HepG2 (cell line): ENCODE data around the gene ESRRB. TPM values are rescaled to one million over a fixed set of nuclear protein-coding genes. Genes with fewer than 3 reads are reported as not detected.

Experiments
- ATAC-seq: fragments of 200-7000 bp; cut with Tn5 transposase; 3 replicates; pipeline ENCODE4 v1.9.1; 2020; ENCODE audit warnings: mild to moderate bottlenecking, moderate library complexity
- BruUV-seq: library from RNA; stranded (reverse); fragments of 400-500 nt; replicated peaks from 2 replicates; lab custom pipeline; 2021; lab: Mats Ljungman, UMichigan
- CTCF ChIA-PET: fragments of 300-600 bp; formaldehyde crosslinking; extraction: SDS; loops from one replicate; lab custom pipeline; 2021; ENCODE audit warnings: low total read pairs, inconsistent platforms, low intra/inter-chr PET ratio; lab: Yijun Ruan, JAX
- POLR2A ChIA-PET: fragments of 350-600 bp; sonication (Branson Sonifier 250); formaldehyde crosslinking; loops from one replicate; lab custom pipeline; 2020; ENCODE audit warnings: antibody characterized with exemption, inconsistent platforms; lab: Yijun Ruan, JAX
- DNase-seq: peaks from one replicate; pipeline ENCODE4 v3.0.0-alpha.2; 2015; ENCODE audit warnings: low spot score
- FAIRE-seq: peaks from 3 replicates; lab custom pipeline; 2011; peaks lifted over from hg19 to GRCh38; lab: Jason Lieb, UNC
- H2AFZ ChIP-seq: one replicate; pipeline ENCODE4 v1.6.1; 2011; ENCODE audit warnings: low read length, inconsistent platforms
- H3K27ac ChIP-seq: fragments of 300-600 bp; 3 replicates; pipeline ENCODE4 v1.8.0; 2011; ENCODE audit warnings: mixed run types, mild to moderate bottlenecking, mixed read lengths, low read length, inconsistent platforms; ENCODE audit not compliant: insufficient read depth; ENCODE audit errors: extremely low read length
- H3K27me3 ChIP-seq, 2 experiments: fragments of 200-600 bp in 1 of 2; 2 replicates in 1 of 2; 3 replicates in 1 of 2; pipeline versions ENCODE4 v1.6.0 to v1.8.0; 2011; ENCODE audit warnings: low read length in 2 of 2, mild to moderate bottlenecking in 2 of 2, moderate library complexity in 2 of 2, inconsistent platforms in 1 of 2; ENCODE audit not compliant: insufficient read depth in 2 of 2, control insufficient read depth in 1 of 2
- H3K36me3 ChIP-seq, 2 experiments: fragments of 200-600 bp in 1 of 2; replicated peaks in 1 of 2; 2 replicates in 1 of 2; 3 replicates in 1 of 2; pipeline versions ENCODE4 v1.5.1 to v1.8.0; 2011; ENCODE audit warnings: low read length in 2 of 2, inconsistent platforms in 1 of 2; ENCODE audit not compliant: insufficient read depth in 2 of 2, control insufficient read depth in 1 of 2
- H3K4me1 ChIP-seq: 2 replicates; pipeline ENCODE4 v1.5.1; 2012; ENCODE audit warnings: low read length, inconsistent platforms; ENCODE audit not compliant: insufficient read depth
- H3K4me2 ChIP-seq: 2 replicates; pipeline ENCODE4 v1.6.0; 2011; ENCODE audit warnings: low read depth, low read length, inconsistent platforms
- H3K4me3 ChIP-seq, 3 experiments: fragments of 200-600 bp in 1 of 3; sonication (generic), shearing (Covaris generic) in 1 of 3; replicated peaks in 1 of 3; 2 replicates each; pipeline ENCODE4 v1.5.1; 2011 to 2016; ENCODE audit warnings: low read length in 3 of 3, inconsistent platforms in 2 of 3, low read depth in 2 of 3, mild to moderate bottlenecking in 2 of 3, control low read depth in 1 of 3, mixed read lengths in 1 of 3; ENCODE audit not compliant: insufficient read depth in 1 of 3
- H3K79me2 ChIP-seq: one replicate; pipeline ENCODE4 v1.6.1; 2011; ENCODE audit warnings: low read length, inconsistent platforms; ENCODE audit not compliant: insufficient read depth
- H3K9ac ChIP-seq: 2 replicates; pipeline ENCODE4 v1.6.0; 2011; ENCODE audit warnings: mild to moderate bottlenecking, low read depth, low read length, inconsistent platforms; ENCODE audit not compliant: insufficient read depth
- H3K9me3 ChIP-seq: 2 replicates; pipeline ENCODE4 v1.5.1; 2012; ENCODE audit warnings: mild to moderate bottlenecking, low read length
- H4K20me1 ChIP-seq: 2 replicates; pipeline ENCODE4 v1.6.0; 2011; ENCODE audit warnings: inconsistent platforms, mild to moderate bottlenecking, low read length, moderate library complexity; ENCODE audit not compliant: insufficient read depth
- ETV6 ChIP-seq: sonication (generic); formaldehyde crosslinking; conservative IDR thresholded peaks from 2 replicates; pipeline ENCODE4 v1.4.0; 2020; ENCODE audit warnings: missing genetic modification reagents
- HDAC1 ChIP-seq: sonication (generic); formaldehyde crosslinking; IDR thresholded peaks from 2 replicates; pipeline ENCODE4 v1.5.1; 2020; ENCODE audit warnings: mild to moderate bottlenecking, missing genetic modification reagents
- KDM5B ChIP-seq: sonication (generic); formaldehyde crosslinking; IDR thresholded peaks from 2 replicates; pipeline ENCODE4 v1.4.0; 2020; ENCODE audit warnings: missing genetic modification reagents, mild to moderate bottlenecking, borderline replicate concordance
- NFE2L2 ChIP-seq: fragments of 150-350 bp; IDR thresholded peaks from 2 replicates; pipeline ENCODE4 v1.6.1; 2014; ENCODE audit warnings: low read length
- NFIC ChIP-seq: IDR thresholded peaks from 2 replicates; pipeline ENCODE4 v1.6.1; 2012; ENCODE audit warnings: mild to moderate bottlenecking, low read length, inconsistent platforms
- NFYC ChIP-seq: IDR thresholded peaks from 2 replicates; pipeline ENCODE4 v1.6.1; 2016; ENCODE audit warnings: missing genetic modification reagents, missing compliant biosample characterization
- NR0B2 ChIP-seq: sonication (generic); formaldehyde crosslinking; IDR thresholded peaks from 2 replicates; pipeline ENCODE4 v1.4.0; 2020; ENCODE audit warnings: mild to moderate bottlenecking, missing genetic modification reagents
- PTBP1 ChIP-seq: fragments of 200-400 bp; formaldehyde crosslinking; IDR thresholded peaks from 2 replicates; pipeline ENCODE4 v1.6.1; 2018; ENCODE audit warnings: low read length, low read depth; ENCODE audit not compliant: poor library complexity, severe bottlenecking
- ZNF121 ChIP-seq: sonication (generic); formaldehyde crosslinking; IDR thresholded peaks from 2 replicates; pipeline ENCODE4 v1.5.0; 2020; ENCODE audit warnings: mild to moderate bottlenecking, missing genetic modification reagents
- ZNF160 ChIP-seq: sonication (generic); formaldehyde crosslinking; IDR thresholded peaks from 2 replicates; pipeline ENCODE4 v1.8.0; 2022; ENCODE audit warnings: mild to moderate bottlenecking, inconsistent platforms, missing genetic modification reagents
- ZNF225 ChIP-seq: sonication (generic); formaldehyde crosslinking; IDR thresholded peaks from 2 replicates; pipeline ENCODE4 v1.4.0; 2020; ENCODE audit warnings: mild to moderate bottlenecking, missing genetic modification reagents
- ZNF740 ChIP-seq: sonication (generic); formaldehyde crosslinking; IDR thresholded peaks from 2 replicates; pipeline ENCODE4 v1.4.0; 2020; ENCODE audit warnings: missing genetic modification reagents
- ZNF777 ChIP-seq: sonication (generic); formaldehyde crosslinking; IDR thresholded peaks from 2 replicates; pipeline ENCODE4 v1.4.0; 2020; ENCODE audit warnings: missing genetic modification reagents
- WGBS: methylation state at CpG from one replicate; pipeline ENCODE4 v1.1.6; 2017; ENCODE audit warnings: low lambda C conversion rate; 5-methylcytosine and 5-hydroxymethylcytosine counted together
- in situ Hi-C: cut with HindIII; loops from 2 replicates; pipeline ENCODE4 v1.10.0; 2017; ENCODE audit warnings: low pct_unique_long_range_greater_than_20kb; ENCODE audit not compliant: extremely low pct_ligation_motif_present
- intact Hi-C: fragments of 100-400 bp; cut with micrococcal nuclease; formaldehyde crosslinking; loops from one replicate; pipeline ENCODE4 v1.10.0; 2022; ENCODE audit not compliant: unreplicated experiment
- polyA plus RNA-seq, 8 experiments: library from polyadenylated mRNA; depleted of rRNA in 3 of 8; stranded (reverse) in 7 of 8; unstranded in 1 of 8; fragments of >200 nt; fragmentation: Illumina TruSeq in 4 of 8; extraction: Trizol in 4 of 8; gene quantifications; 2 replicates each; pipeline versions ENCODE4 v1.2.1 to v1.2.3, GENCODE V29; 2011 to 2016; ENCODE audit warnings: low read depth in 4 of 8, missing spikeins in 1 of 8, mixed read lengths in 1 of 8; ENCODE audit not compliant: insufficient read depth in 1 of 8
- total RNA-seq, 5 experiments: library from RNA; depleted of rRNA; stranded (reverse); fragments of >200 nt; fragmentation: Illumina TruSeq; extraction: Trizol; gene quantifications; 2 replicates each; pipeline ENCODE4 v1.2.3, GENCODE V29; 2016; ENCODE audit warnings: low read depth in 1 of 5
- TF ChIP-seq, protein P1 (sequence below): sonication (generic); formaldehyde crosslinking; conservative IDR thresholded peaks from 2 replicates; pipeline ENCODE4 v1.5.0; 2020; ENCODE audit warnings: missing genetic modification reagents

Gene ESRRB
- total and polyA plus RNA-seq, 2 of the 13 experiments (the other 11 are each of a cell fraction or from before 2014, with no cell fraction given), result 0.04 to 0.33 TPM

GRCh38 chr14:76486251-76486743 lies 110.4 kb downstream of the ESRRB start:
- FAIRE-seq (no peak), DNase-seq (no peak)
- in situ Hi-C loops (no loop called here), intact Hi-C loops (no loop called here)
- no peaks in the 10 kb centered on the region for H3K9me3 ChIP-seq
- H3K9ac ChIP-seq, result no peak overlapping the region
- no peak overlapping the region for H3K27ac ChIP-seq
- BruUV-seq, result no TSS peak
- TF ChIP-seq ZNF225 (CRISPR knock-in tag) (no peak), NFYC (no peak), NFE2L2 (no peak), PTBP1 (no peak), ZNF777 (CRISPR knock-in tag) (no peak), ZNF740 (CRISPR knock-in tag) (no peak), ZNF160 (no peak), KDM5B (CRISPR knock-in tag) (no peak), HDAC1 (CRISPR knock-in tag) (no peak)
- TF ChIP-seq, all 625 proteins: peak for 0
- Histone ChIP-seq H3K4me3 (no peak overlapping the region), H2AFZ (no peak overlapping the region), H4K20me1 (no peaks in the 10 kb centered on the region), H3K4me1 (no peaks in the 10 kb centered on the region), H3K27me3 (peaks cover 0 to 1% of the 10 kb centered on the region in 2 experiments; a peak in 3 of 5 replicates), H3K36me3 (no peaks in the 10 kb centered on the region), H3K4me2 (no peak overlapping the region), H3K79me2 (no peaks in the 10 kb centered on the region)
- 2% methylated on average over 4 of the region's 7 CpGs for WGBS
- ChIA-PET CTCF (no interaction called here), POLR2A (no interaction called here)
- no peak for ATAC-seq

DNA sequence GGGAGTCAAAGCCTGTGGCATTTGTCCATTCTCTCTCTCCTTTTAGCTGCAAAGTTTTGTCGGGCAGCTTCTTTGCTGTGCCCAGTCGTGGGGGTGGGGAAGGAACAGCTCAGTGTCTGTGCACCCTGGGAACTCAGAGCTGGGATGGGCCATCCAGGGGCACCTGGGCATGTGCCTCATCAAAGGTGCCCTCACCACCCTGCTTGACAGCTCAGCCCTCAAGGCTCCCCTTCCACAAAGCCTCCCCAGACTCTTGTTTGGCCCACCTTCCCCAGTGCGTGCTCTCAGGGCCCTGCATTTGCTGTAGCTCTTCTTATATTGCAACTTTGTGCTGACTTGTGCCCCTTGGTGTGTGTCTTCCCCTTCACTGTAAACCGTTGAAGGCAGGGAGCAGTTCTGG lies 112.6 kb downstream of the ESRRB start:
- Histone ChIP-seq H3K9ac (no peak overlapping the region), H3K9me3 (no peaks in the 10 kb centered on the region), H3K4me3 (no peak overlapping the region), H3K27ac (no peak overlapping the region), H4K20me1 (no peaks in the 10 kb centered on the region), H3K27me3 (peaks cover 0 to 1% of the 10 kb centered on the region in 2 experiments; a peak in 2 of 5 replicates), H3K79me2 (no peaks in the 10 kb centered on the region), H3K4me1 (no peaks in the 10 kb centered on the region), H3K36me3 (no peaks in the 10 kb centered on the region), H2AFZ (no peak overlapping the region), H3K4me2 (no peak overlapping the region)
- no TSS peak for BruUV-seq
- 20% methylated on average over 4 of the region's 4 CpGs for WGBS
- in situ Hi-C loops (no loop called here), intact Hi-C loops (no loop called here)
- FAIRE-seq, result no peak
- TF ChIP-seq NFIC (no peak), ETV6 (CRISPR knock-in tag) (no peak), ZNF121 (no peak), NR0B2 (CRISPR knock-in tag) (no peak)
- TF ChIP-seq, protein P1, sequence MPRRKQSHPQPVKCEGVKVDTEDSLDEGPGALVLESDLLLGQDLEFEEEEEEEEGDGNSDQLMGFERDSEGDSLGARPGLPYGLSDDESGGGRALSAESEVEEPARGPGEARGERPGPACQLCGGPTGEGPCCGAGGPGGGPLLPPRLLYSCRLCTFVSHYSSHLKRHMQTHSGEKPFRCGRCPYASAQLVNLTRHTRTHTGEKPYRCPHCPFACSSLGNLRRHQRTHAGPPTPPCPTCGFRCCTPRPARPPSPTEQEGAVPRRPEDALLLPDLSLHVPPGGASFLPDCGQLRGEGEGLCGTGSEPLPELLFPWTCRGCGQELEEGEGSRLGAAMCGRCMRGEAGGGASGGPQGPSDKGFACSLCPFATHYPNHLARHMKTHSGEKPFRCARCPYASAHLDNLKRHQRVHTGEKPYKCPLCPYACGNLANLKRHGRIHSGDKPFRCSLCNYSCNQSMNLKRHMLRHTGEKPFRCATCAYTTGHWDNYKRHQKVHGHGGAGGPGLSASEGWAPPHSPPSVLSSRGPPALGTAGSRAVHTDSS (CRISPR knock-in tag), result no peak
- POLR2A ChIA-PET, result no interaction called here
- ATAC-seq, result no peak
- CTCF ChIA-PET, result no interaction called here
- no peak for DNase-seq
